Mesothelial cell of epicardium (in vitro differentiated cells): ENCODE data around the gene POLR3F. TPM values are rescaled to one million over a fixed set of nuclear protein-coding genes. Genes with fewer than 3 reads are reported as not detected.

ENCODE experiments used
- DNase-seq, 2 experiments: peaks; one replicate each; pipeline ENCODE4 v3.0.0; 2021; ENCODE audit warnings: low spot score in 2 of 2; ENCODE audit not compliant: unreplicated experiment in 2 of 2
- H3K27ac Mint-ChIP-seq: 2 replicates; pipeline ENCODE4 v1.8.0; 2021; ENCODE audit warnings: mixed read lengths
- H3K27me3 Mint-ChIP-seq: 2 replicates; pipeline ENCODE4 v1.8.0; 2021; ENCODE audit warnings: low read depth, mixed read lengths
- H3K36me3 Mint-ChIP-seq: 2 replicates; pipeline ENCODE4 v1.8.0; 2021; ENCODE audit warnings: mixed read lengths
- H3K4me1 Mint-ChIP-seq: 2 replicates; pipeline ENCODE4 v1.8.0; 2021; ENCODE audit warnings: mixed read lengths
- H3K4me3 Mint-ChIP-seq: 2 replicates; pipeline ENCODE4 v1.8.0; 2021; ENCODE audit warnings: mild to moderate bottlenecking, moderate library complexity, mixed read lengths
- H3K9me3 Mint-ChIP-seq: 2 replicates; pipeline ENCODE4 v1.8.0; 2021; ENCODE audit warnings: mixed read lengths
- total RNA-seq: library from RNA; stranded (reverse); gene quantifications from 3 replicates; pipeline ENCODE4 v1.2.1, GENCODE V29; 2021
- TF ChIP-seq, protein P1 (sequence below): fragments of 200-600 bp; sonication (generic); IDR thresholded peaks from one replicate; pipeline ENCODE4 v1.5.0; 2021; ENCODE audit warnings: antibody characterized with exemption; ENCODE audit not compliant: unreplicated experiment

The POLR3F gene
- total RNA-seq = 12.2 to 13.5 TPM (median 13.0 TPM) in 3 replicates

GRCh38 chr20:18466894-18467730 lies at the start of gene POLR3F, which contains the start of gene DZANK1:
Gene POLR3F (plus strand): TSS chr20:18467390. CDS start chr20:18467507, 117 bp downstream.
Gene DZANK1 (minus strand): TSS chr20:18467030. CDS start chr20:18465358, 1,672 bp downstream.
- Mint-ChIP-seq H3K4me1 (peaks cover 29% of the 10 kb centered on the region), H3K4me3 (peak within 1 kb of the TSS; percentile 99), H3K36me3 (no peaks in the 10 kb centered on the region), H3K27me3 (no peaks in the 10 kb centered on the region), H3K27ac (peak within 1 kb of the TSS; percentile 100), H3K9me3 (no peaks in the 10 kb centered on the region)
- TF ChIP-seq, protein P1, sequence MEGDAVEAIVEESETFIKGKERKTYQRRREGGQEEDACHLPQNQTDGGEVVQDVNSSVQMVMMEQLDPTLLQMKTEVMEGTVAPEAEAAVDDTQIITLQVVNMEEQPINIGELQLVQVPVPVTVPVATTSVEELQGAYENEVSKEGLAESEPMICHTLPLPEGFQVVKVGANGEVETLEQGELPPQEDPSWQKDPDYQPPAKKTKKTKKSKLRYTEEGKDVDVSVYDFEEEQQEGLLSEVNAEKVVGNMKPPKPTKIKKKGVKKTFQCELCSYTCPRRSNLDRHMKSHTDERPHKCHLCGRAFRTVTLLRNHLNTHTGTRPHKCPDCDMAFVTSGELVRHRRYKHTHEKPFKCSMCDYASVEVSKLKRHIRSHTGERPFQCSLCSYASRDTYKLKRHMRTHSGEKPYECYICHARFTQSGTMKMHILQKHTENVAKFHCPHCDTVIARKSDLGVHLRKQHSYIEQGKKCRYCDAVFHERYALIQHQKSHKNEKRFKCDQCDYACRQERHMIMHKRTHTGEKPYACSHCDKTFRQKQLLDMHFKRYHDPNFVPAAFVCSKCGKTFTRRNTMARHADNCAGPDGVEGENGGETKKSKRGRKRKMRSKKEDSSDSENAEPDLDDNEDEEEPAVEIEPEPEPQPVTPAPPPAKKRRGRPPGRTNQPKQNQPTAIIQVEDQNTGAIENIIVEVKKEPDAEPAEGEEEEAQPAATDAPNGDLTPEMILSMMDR = no peak
- DNase-seq = peak; percentile 90 to 95

- no peaks in the 10 kb centered on the region for H3K36me3 Mint-ChIP-seq
- H3K9me3 Mint-ChIP-seq = no peaks in the 10 kb centered on the region
- DNase-seq = no peak
- H3K27me3 Mint-ChIP-seq = no peaks in the 10 kb centered on the region
- H3K27ac Mint-ChIP-seq = no peak overlapping the region
- no peak overlapping the region for H3K4me3 Mint-ChIP-seq
- H3K4me1 Mint-ChIP-seq = peaks cover 3% of the 10 kb centered on the region
- TF ChIP-seq, protein P1 = no peak
Measured at GRCh38 chr20:18421608-18422007, 45.6 kb upstream of the POLR3F start.

DNA sequence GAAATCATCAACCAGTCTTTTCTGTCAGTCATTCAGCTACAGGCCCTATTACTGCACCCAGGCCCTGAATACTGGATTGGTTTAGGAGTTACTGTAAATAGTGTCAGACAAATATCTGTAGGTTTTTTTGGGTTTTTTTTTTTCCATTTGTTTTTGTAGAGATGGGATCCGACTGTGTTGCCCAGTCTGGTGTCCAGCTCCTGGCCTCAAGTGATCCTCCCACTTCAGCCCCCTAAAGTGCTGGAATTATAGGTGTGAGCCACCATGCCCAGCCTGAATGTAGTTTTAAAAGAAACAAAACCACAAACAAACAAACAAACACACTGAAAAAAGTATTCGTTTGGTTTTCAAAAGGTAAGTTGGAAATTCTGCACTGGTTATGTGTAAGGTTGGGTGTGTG lies 40.0 kb upstream of the POLR3F start:
- H3K36me3 Mint-ChIP-seq = no peaks in the 10 kb centered on the region
- no peaks in the 10 kb centered on the region for H3K9me3 Mint-ChIP-seq
- H3K4me1 Mint-ChIP-seq = peaks cover 9% of the 10 kb centered on the region
- TF ChIP-seq, protein P1 = no peak
- no peak for DNase-seq
- no peak overlapping the region for H3K4me3 Mint-ChIP-seq
- no peak overlapping the region for H3K27ac Mint-ChIP-seq
- no peaks in the 10 kb centered on the region for H3K27me3 Mint-ChIP-seq

DNA sequence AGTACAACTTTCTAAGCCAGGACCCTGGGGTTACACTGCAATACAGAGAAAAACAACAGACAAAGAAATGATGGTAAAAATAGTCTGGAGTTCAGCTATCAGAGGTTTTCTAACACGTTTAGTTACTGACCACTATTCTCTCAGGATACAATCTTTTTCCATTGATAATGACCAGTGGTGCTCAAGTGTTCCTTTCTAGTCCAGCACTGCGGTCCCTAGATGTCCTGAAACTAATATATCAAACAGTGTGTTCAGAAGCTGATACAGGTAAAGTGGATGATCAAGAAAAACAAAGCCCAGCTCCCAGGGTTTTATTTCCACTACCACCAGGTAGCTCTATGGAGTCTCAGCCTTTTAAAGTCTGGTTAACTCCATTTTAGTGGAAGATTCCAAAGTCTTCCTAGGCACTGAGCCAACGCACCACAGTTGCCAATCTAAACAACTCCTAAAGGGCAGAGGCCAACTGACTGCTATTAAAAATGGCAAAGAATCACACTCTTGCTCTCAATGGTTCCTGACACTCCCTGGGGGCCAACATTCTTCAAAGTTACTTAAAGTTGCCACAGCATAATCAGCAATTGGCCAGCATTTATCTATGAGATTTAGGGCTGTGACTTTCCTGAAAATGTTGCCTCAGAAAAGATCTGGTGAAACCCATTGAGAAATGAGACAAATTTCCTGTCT lies 38.6 kb upstream of the POLR3F start:
- H3K27ac Mint-ChIP-seq = no peak overlapping the region
- H3K4me3 Mint-ChIP-seq = no peak overlapping the region
- DNase-seq = no peak
- no peaks in the 10 kb centered on the region for H3K9me3 Mint-ChIP-seq
- peaks cover 9% of the 10 kb centered on the region for H3K4me1 Mint-ChIP-seq
- H3K36me3 Mint-ChIP-seq = no peaks in the 10 kb centered on the region
- H3K27me3 Mint-ChIP-seq = no peaks in the 10 kb centered on the region
- TF ChIP-seq, protein P1 = no peak

DNA sequence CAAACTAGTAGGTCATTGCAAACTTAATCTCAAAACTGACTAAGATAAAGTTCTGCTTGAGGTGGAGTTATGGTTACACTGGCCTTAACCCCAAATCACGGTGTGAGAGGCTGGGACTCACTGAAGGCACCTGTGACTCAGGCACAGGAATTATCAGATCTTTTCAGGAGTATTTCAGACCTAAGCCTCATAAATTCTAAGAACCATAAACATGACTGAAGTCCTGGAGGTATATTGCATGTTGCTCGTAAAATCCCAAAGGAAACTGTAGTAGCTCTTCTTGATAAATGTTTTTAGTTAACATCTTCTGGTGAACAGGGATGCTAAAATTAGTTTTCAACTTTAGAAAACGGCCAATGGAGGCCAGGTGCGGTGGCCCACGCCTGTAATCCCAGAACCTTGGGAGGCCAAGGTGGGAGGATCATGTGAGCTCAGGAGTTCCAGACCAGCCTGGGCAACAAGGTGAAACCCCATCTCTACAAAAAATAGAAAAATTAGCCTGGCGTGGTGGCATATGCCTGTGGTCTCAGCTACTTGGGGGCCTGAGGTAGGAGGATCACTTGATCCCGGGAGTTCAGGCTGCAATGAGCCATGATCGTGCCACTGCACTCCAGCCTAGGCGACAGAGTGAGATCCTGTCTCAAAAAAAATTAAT lies 36.9 kb upstream of the POLR3F start:
- no peak for DNase-seq
- Mint-ChIP-seq H3K4me3 (no peak overlapping the region), H3K4me1 (peaks cover 9% of the 10 kb centered on the region), H3K27me3 (no peaks in the 10 kb centered on the region), H3K9me3 (no peaks in the 10 kb centered on the region), H3K27ac (no peak overlapping the region), H3K36me3 (no peaks in the 10 kb centered on the region)
- TF ChIP-seq, protein P1 = no peak
